HG03457 (cell line): ENCODE measurements around the gene MOGAT1.
"Not testable (repeated sequence)": the region's sequence is repeated elsewhere in the genome, so short reads cannot be mapped to it uniquely, and the experiment has no call there.

ENCODE experiments used
- ATAC-seq: cut with Tn5 transposase; IDR thresholded peaks from one replicate; pipeline ENCODE4 v1.9.1; 2021; ENCODE audit warnings: moderate number of reproducible peaks; ENCODE audit not compliant: unreplicated experiment

Gene MOGAT1

GRCh38 chr2:222738809-222739208 lies 67.4 kb downstream of the MOGAT1 start:
- no peak for ATAC-seq

GRCh38 chr2:222739939-222740338 lies 68.5 kb downstream of the MOGAT1 start:
- no peak for ATAC-seq

- no peak for ATAC-seq
These were observed 71.9 kb downstream of the MOGAT1 start for GRCh38 chr2:222743251-222743812.

- no peak for ATAC-seq
These were observed 74.5 kb downstream of the MOGAT1 start for GRCh38 chr2:222745836-222746559.

- ATAC-seq, result no peak
These were observed 76.2 kb downstream of the MOGAT1 start for GRCh38 chr2:222747526-222748160.

GRCh38 chr2:222750533-222750932 lies 79.1 kb downstream of the MOGAT1 start:
- ATAC-seq, result no peak

- no peak for ATAC-seq
These were observed 79.8 kb downstream of the MOGAT1 start for GRCh38 chr2:222751238-222751637.

- no peak for ATAC-seq
These were observed 80.6 kb downstream of the MOGAT1 start for GRCh38 chr2:222751821-222752719.

- no peak for ATAC-seq
These were observed 81.3 kb downstream of the MOGAT1 start for GRCh38 chr2:222752746-222753145.

GRCh38 chr2:222753251-222753824 lies 81.9 kb downstream of the MOGAT1 start:
- ATAC-seq, result no peak

GRCh38 chr2:222754324-222754930 lies 83.0 kb downstream of the MOGAT1 start:
- no peak for ATAC-seq

- ATAC-seq, result not testable (repeated sequence)
These were observed 84.1 kb downstream of the MOGAT1 start for GRCh38 chr2:222755593-222755992.

GRCh38 chr2:222756362-222756831 lies 84.9 kb downstream of the MOGAT1 start:
- no peak for ATAC-seq

GRCh38 chr2:222756951-222757650 lies 85.6 kb downstream of the MOGAT1 start:
- ATAC-seq, result no peak
